Effector memory CD4-positive, alpha-beta T cell (primary cell): Measurements from ENCODE around the gene DOCK3.

Source experiments
- DNase-seq, 3 donors: peaks; one replicate each; pipeline ENCODE4 v3.0.0-alpha.2; 2020
- H3K27ac ChIP-seq: 2 replicates; pipeline ENCODE4 v1.7.0; 2013; ENCODE audit warnings: mild to moderate bottlenecking, low read length, moderate library complexity; ENCODE audit not compliant: insufficient read depth, poor library complexity, severe bottlenecking
- H3K27me3 ChIP-seq: replicated peaks from 2 replicates; pipeline ENCODE4 v1.7.0; 2013; ENCODE audit warnings: mild to moderate bottlenecking, low read length; ENCODE audit not compliant: insufficient read depth, control insufficient read depth, poor library complexity, severe bottlenecking
- H3K36me3 ChIP-seq: 2 replicates; pipeline ENCODE4 v1.7.0; 2013; ENCODE audit warnings: mild to moderate bottlenecking, low read length, moderate library complexity; ENCODE audit not compliant: control insufficient read depth, insufficient read depth
- H3K4me1 ChIP-seq: 2 replicates; pipeline ENCODE4 v1.7.0; 2013; ENCODE audit warnings: low read length, mild to moderate bottlenecking; ENCODE audit not compliant: control insufficient read depth, insufficient read depth, poor library complexity, severe bottlenecking
- H3K4me3 ChIP-seq: 2 replicates; pipeline ENCODE4 v1.7.0; 2013; ENCODE audit warnings: low read length, low read depth, mild to moderate bottlenecking; ENCODE audit not compliant: insufficient read depth, poor library complexity, severe bottlenecking
- H3K9me3 ChIP-seq: 2 replicates; pipeline ENCODE4 v1.7.0; 2013; ENCODE audit warnings: mild to moderate bottlenecking, low read length, moderate library complexity; ENCODE audit not compliant: control insufficient read depth

DOCK3 gene

DNA sequence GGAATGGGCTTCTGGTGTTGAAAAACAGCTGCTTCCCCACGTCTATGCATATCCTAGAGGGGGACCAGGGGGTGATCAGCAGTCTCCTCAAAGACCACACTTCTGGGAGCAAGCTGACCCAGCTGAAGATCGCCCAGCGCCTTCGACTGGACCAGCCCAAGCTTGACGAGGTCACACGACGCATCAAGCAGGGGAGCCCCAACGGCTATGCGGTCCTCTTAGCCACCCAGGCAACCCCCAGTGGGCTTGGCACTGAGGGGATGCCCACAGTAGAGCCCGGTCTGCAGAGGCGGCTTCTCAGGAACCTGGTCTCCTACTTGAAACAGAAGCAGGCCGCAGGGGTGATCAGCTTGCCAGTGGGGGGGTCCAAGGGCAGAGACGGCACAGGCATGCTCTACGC lies 718.8 kb downstream of the DOCK3 start:
- Histone ChIP-seq H3K4me3 (no peak overlapping the region), H3K4me1 (peaks cover 43% of the 10 kb centered on the region), H3K27ac (no peak overlapping the region), H3K9me3 (no peaks in the 10 kb centered on the region), H3K27me3 (no peaks in the 10 kb centered on the region), H3K36me3 (peaks cover 67% of the 10 kb centered on the region)
- no peak for DNase-seq

DNA sequence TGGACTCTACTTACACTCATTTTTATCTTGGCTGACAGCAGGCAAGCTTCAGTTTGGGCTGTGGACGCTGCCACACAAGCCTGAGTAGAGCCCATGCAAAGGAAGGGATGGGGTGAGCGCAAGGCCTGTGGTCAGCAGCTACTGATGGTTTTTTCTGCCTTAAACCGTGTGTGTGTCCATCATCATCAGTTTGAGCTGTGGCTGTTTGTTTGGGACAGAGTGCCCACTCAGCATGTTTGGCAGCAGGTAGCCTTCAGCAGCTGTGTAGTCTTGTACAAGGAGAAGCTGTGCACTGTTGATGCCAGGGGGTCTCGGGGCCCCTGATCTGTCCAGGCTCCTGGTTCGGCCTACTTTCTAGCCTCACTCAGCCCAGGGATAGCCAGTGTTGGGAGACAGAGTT lies 719.8 kb downstream of the DOCK3 start:
- no peak overlapping the region for H3K27ac ChIP-seq
- no peaks in the 10 kb centered on the region for H3K27me3 ChIP-seq
- H3K4me1 ChIP-seq: peaks cover 41% of the 10 kb centered on the region
- no peaks in the 10 kb centered on the region for H3K9me3 ChIP-seq
- no peak overlapping the region for H3K4me3 ChIP-seq
- DNase-seq: no peak
- H3K36me3 ChIP-seq: peaks cover 69% of the 10 kb centered on the region

DNA sequence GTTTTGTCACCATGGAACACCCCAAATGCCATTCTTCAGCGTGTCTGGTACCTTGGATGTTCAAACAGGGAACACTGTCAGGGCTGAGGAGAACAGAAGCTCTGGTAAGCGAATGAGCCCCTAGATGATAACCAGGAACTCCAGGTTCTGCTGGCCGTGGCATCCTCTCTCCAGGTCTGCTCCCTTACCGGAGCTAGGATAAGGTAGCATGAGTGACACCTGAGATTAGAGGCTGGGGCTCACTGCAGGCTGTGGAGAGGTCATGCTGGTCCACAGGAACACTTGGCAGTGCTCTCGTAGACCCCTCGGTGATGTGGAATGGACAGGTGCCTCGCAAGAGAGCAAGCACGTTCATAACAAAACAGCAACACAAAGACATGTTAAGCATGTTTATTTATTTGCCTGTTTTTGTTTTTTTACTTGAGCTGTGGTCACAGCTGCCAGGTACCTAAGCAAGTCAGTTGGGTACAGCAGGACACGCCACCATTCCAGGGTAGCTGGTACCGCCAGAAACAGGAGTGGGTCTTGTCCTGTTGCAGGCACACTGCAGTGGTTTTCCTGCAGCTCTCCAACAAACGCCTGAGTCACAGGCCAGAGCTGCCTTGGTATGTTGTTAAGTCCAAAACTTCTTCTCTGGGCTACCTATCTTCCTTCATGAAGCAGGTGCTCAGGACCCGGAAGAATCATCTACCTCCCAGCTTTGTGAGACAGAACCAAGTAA lies 720.9 kb downstream of the DOCK3 start:
- H3K36me3 ChIP-seq: peaks cover 73% of the 10 kb centered on the region
- no peaks in the 10 kb centered on the region for H3K9me3 ChIP-seq
- H3K4me1 ChIP-seq: peaks cover 30% of the 10 kb centered on the region
- H3K4me3 ChIP-seq: no peak overlapping the region
- DNase-seq: no peak
- no peaks in the 10 kb centered on the region for H3K27me3 ChIP-seq
- H3K27ac ChIP-seq: no peak overlapping the region

DNA sequence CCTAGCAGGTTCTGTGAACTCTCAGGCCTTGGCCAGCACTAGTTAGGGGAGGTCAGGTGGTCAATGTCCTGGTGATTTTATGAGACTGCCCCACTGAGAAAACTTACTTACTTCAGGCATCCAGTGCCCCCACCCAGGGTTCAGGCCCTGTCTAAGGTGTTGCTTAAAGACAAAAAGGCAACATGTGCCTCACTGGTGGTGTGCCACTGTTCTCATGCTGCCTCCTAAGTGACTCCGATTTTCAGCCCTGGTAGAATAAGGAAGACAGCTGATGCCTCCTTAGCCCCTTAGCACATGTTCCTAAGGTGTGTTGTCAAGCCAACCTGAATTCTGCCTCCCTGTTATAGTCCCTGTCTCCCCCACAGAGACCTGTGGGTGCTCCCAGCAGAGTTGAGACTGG lies 721.7 kb downstream of the DOCK3 start:
- H3K9me3 ChIP-seq: no peaks in the 10 kb centered on the region
- H3K36me3 ChIP-seq: peaks cover 76% of the 10 kb centered on the region
- H3K27me3 ChIP-seq: no peaks in the 10 kb centered on the region
- H3K4me1 ChIP-seq: peaks cover 28% of the 10 kb centered on the region
- H3K4me3 ChIP-seq: no peak overlapping the region
- no peak for DNase-seq
- H3K27ac ChIP-seq: peak overlapping the region; percentile 4

DNA sequence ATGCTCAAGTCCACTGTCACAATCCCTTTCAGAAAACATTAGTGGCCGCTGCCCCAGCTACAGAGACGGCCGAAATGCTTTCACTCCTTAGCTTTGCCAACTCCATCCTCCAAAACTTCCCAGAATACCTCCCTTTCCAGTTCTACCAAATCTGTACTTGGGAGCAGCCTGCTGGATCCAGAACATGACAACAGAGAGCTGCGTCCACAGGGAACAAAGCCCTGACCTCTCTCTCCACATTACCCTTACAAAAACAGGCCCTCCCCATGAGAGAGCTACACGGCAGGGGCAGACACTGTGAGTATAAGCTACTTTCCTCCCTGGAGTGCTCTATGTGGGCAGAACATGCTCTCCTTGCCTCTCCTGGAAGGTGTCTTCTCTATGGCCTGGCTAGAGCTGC lies 722.7 kb downstream of the DOCK3 start:
- Histone ChIP-seq H3K4me1 (peaks cover 23% of the 10 kb centered on the region), H3K27ac (no peak overlapping the region), H3K36me3 (peaks cover 73% of the 10 kb centered on the region), H3K9me3 (no peaks in the 10 kb centered on the region), H3K4me3 (no peak overlapping the region), H3K27me3 (no peaks in the 10 kb centered on the region)
- DNase-seq: no peak

DNA sequence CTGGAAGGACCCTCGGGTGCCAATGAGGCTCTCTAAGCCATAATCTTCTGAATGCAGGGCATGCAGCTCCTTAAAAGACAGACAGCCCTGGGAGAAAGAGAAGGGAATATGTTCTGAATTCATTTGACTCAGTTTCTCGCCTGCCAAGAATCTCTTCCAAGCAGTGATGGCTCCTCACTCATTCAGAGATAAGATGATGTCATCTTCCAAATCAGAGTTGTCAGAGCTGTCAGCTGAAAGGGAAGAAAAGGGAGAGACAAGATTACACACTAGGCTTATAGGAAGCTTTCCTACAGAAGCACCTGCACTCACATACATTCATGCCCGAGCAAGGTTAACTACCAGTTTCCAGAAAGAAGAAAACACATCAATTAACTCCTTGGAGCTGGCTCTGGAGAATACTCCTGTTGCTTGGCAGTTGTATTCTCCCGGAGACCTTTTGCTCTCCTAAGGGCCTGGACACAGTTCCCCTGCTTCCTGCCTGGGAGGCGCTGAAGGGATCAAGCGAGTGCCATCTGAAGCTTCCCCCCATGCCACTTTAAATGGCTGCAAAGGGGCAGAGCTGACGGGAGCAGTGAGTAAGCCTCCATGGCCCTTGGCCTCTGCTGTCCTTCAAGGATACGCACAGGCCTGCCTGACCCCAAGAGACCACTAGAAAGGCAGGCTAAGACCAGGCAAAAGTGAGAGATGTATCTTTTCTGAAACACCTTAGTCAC lies 724.0 kb downstream of the DOCK3 start:
- H3K4me1 ChIP-seq: peaks cover 11% of the 10 kb centered on the region
- H3K36me3 ChIP-seq: peaks cover 70% of the 10 kb centered on the region
- DNase-seq: no peak
- H3K27me3 ChIP-seq: no peaks in the 10 kb centered on the region
- no peak overlapping the region for H3K27ac ChIP-seq
- no peaks in the 10 kb centered on the region for H3K9me3 ChIP-seq
- H3K4me3 ChIP-seq: no peak overlapping the region

DNA sequence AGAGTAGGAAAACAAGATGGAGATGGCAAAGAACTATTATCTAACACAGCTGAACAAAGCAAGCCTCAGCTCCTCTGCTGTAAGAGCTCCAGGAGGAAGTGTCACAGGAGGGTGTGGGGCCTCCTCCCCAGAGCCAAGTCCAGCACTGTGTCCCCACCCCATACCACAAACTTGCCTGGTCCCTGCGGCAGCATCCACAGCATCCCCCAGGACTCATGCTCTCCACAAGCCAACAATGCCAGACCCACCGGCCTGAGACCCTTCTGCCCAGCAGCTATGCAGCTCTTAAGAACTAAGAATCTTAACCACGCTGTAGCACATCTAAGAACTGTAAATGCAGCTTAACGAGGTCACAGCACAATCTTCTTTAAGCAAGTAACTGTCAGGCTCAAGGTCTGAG lies 725.4 kb downstream of the DOCK3 start:
- H3K27ac ChIP-seq: no peak overlapping the region
- H3K4me1 ChIP-seq: no peaks in the 10 kb centered on the region
- H3K27me3 ChIP-seq: no peaks in the 10 kb centered on the region
- DNase-seq: no peak
- peaks cover 56% of the 10 kb centered on the region for H3K36me3 ChIP-seq
- H3K9me3 ChIP-seq: no peaks in the 10 kb centered on the region
- no peak overlapping the region for H3K4me3 ChIP-seq

DNA sequence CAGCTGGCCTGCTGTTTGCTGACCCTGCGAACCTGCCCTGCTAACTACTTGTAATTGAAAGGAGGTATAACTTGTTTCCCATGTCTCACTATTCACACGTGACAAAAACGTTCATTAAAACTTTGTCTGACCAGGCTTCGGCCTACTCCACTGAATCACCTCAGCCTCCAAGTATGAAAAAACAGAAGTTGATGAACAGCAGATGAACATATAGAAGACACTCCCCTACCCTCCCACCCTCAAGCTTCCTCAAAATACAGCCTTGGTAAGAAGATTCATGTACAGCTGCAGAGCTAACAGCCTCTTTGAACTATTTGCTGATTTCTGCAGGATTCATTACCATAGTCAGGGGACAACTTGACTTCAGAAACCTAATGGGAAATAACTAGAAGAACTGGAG lies 727.0 kb downstream of the DOCK3 start:
- peaks cover 40% of the 10 kb centered on the region for H3K36me3 ChIP-seq

DNA sequence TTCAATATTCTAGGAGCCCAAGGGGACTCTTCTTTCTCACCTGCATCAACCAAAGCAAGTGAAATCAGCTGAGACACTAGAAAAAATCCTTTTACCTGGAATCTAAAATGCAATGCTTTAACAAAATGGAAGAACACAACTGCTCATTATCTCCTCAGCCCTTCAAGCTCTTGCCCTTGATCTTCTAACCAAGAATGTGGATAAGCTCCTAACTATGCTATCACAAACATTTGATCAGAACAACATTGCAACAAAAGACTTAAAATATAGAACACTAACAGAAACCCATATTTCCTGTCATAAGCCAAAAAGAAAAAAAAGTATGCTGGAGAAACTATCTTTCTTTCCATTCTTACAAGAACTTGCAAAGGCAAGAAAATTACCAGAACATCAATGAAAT lies 728.9 kb downstream of the DOCK3 start:
- H3K27me3 ChIP-seq: no peaks in the 10 kb centered on the region
- H3K9me3 ChIP-seq: no peaks in the 10 kb centered on the region
- DNase-seq: no peak
- H3K36me3 ChIP-seq: peaks cover 26% of the 10 kb centered on the region
- no peak overlapping the region for H3K27ac ChIP-seq
- no peak overlapping the region for H3K4me3 ChIP-seq
- no peaks in the 10 kb centered on the region for H3K4me1 ChIP-seq

More for the DNA sequence above, 727.0 kb downstream of the DOCK3 start:
- H3K27me3 ChIP-seq: no peaks in the 10 kb centered on the region
- H3K27ac ChIP-seq: no peak overlapping the region
- no peak overlapping the region for H3K4me3 ChIP-seq
- no peaks in the 10 kb centered on the region for H3K9me3 ChIP-seq
- H3K4me1 ChIP-seq: no peaks in the 10 kb centered on the region
- DNase-seq: no peak

DNA sequence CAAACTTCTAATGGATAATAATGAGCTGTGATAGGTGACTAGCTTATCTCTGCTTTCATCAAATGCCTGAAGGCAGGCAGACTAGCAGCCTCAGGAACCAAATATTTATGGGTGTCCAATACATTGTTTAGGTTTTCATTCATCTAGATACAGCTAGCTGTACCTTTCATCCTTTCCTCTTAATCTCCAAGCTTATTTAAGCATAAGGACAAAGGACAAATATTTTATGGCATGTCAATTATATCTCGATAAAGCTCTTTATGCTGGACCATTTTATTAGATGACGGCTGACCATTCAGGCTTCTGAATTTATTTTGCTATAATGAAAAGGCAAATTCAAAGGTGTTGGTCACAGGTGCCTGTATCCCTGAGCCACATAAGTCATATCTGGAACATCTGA lies 733.3 kb downstream of the DOCK3 start:
- H3K36me3 ChIP-seq: peaks cover 24% of the 10 kb centered on the region

More for the DNA sequence above, 733.3 kb downstream of the DOCK3 start:
- Histone ChIP-seq H3K27me3 (no peaks in the 10 kb centered on the region), H3K4me1 (no peaks in the 10 kb centered on the region), H3K4me3 (no peak overlapping the region), H3K9me3 (no peaks in the 10 kb centered on the region), H3K27ac (no peak overlapping the region)
- no peak for DNase-seq
